ENCODE results near the gene SUPT4H1. TPM values are rescaled to one million over a fixed set of nuclear protein-coding genes. Genes with fewer than 3 reads are reported as not detected.

Gene SUPT4H1
- total and polyA plus RNA-seq, 2 donors (not counting 1 experiment from before 2014, with no cell fraction given) = 30.2 to 60.1 TPM

DNA sequence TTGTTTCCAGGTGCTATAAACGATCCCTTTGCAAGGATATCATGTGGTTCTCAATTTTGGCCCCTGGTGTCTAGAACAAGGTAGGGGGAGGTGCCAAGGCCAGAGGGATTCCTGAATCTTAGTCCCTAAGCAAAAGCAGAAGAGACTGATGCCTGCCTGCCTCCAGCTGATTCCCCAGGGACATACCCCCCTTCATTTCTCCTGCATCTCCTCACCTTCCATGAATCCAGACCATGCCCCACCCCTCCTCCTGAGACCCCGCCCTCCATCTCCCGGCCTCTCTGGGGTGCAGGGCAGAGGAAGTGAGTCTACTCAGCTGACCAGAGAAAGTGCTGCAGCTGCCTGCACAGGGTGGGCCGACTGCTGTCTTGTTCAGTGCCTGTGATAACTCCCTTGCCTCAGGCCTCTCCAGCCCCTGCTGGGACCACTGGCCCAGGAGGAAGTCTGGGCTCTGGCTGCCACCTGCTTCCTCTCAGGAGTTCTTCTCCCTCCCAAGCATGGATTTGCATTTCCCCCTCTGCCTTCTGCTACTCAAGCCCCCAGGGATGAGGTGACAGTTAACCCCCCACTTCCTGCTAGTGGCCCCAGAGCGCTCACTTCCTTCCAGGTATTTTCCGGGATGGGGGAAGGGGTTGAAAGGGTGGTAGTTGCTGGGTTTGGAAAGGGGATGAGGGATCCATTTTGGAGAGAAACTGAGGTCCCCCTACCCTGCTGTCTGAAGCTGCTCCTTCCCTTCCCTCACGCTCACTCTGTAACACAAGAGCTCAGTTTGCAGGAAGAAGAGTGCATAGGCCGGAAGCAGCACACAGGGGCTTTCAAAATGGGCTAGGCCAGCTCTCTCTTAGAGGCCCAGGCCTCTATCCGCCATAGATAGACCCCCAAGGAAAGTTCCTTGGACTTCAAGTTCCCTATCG lies 12.9 kb downstream of the SUPT4H1 start:
- WGBS (ENCODE audit: insufficient coverage) = 0% methylated on average over 5 of the region's 10 CpGs
- peak overlapping the region; percentile 92 for H3K4me2 ChIP-seq (replicated peaks; ENCODE audit: low read depth, low read length, poor library complexity, severe bottlenecking)
- no peaks in the 10 kb centered on the region for H4K20me1 ChIP-seq (ENCODE audit: control insufficient read depth, insufficient read depth, low read length, poor library complexity, severe bottlenecking)
- H3K9me3 ChIP-seq (ENCODE audit: control extremely low read depth in 1 of 3, control insufficient read depth in 2 of 3, insufficient read depth in 1 of 3, low read length in 2 of 3) = no peaks in the 10 kb centered on the region
- H3K4me3 ChIP-seq (ENCODE audit: control extremely low read depth in 1 of 5, extremely low read depth in 1 of 5, insufficient read depth in 1 of 5, low read depth in 2 of 5, low read length in 4 of 5) = peak overlapping the region; percentile 75 to 100 (median 99)
- DNase-seq = peak; percentile 79
- peak overlapping the region; percentile 61 for H2AFZ ChIP-seq (ENCODE audit: insufficient read depth, low read depth, low read length, poor library complexity, severe bottlenecking)
- ChIA-PET POLR2A (interaction anchor here (0.6 to 19.3 kb wide), 7 partner anchors 3 to 1010 kb away, joined by 3 to 663 read pairs (median 18); partner anchors contain the start of genes HSF5, RNF43, SUPT4H1 and TSPOAP1), CTCF (interaction anchor here (0.6 to 13.7 kb wide), 7 partner anchors 7 to 149 kb away, joined by 3 to 587 read pairs (median 9); partner anchors contain the start of genes HSF5, RNF43, SUPT4H1 and TSPOAP1)
- peaks cover 90 to 100% of the 10 kb centered on the region in 2 donors for H3K4me1 ChIP-seq (ENCODE audit: control insufficient read depth in 2 of 2, insufficient read depth in 2 of 2, low read length in 2 of 2)
- peak overlapping the region; percentile 99 for H3K9ac ChIP-seq (ENCODE audit: low read length)
- Mint-ChIP-seq H3K27ac (peak overlapping the region; percentile 98), H3K4me1 (peaks cover 93% of the 10 kb centered on the region), H3K27me3 (no peaks in the 10 kb centered on the region), H3K4me3 (peak overlapping the region; percentile 91), H3K9me3 (ENCODE audit: insufficient read depth) (no peaks in the 10 kb centered on the region)
- H3K27me3 ChIP-seq (replicated peaks in 1 of 4; ENCODE audit: control extremely low read depth in 1 of 4, control insufficient read depth in 3 of 4, insufficient read depth in 4 of 4, low read length in 3 of 4) = no peaks in the 10 kb centered on the region
- H3K79me2 ChIP-seq (ENCODE audit: control insufficient read depth, insufficient read depth, low read length) = peaks cover 94% of the 10 kb centered on the region
- intact Hi-C loops (cut with micrococcal nuclease) = loop anchor here (1.0 kb wide), 1 partner anchor 10 kb away; no protein-coding TSS in a partner anchor
- peak; percentile 18 for ATAC-seq (ENCODE audit: low read depth)
- H3K36me3 ChIP-seq (replicated peaks in 1 of 2; ENCODE audit: control extremely low read depth in 1 of 2, control insufficient read depth in 1 of 2, extremely low read depth in 1 of 2, insufficient read depth in 2 of 2, low read length in 1 of 2) = no peaks in the 10 kb centered on the region
- TF ChIP-seq CTCF (IDR thresholded peaks at IDR 0.05) (no peak), EZH2 (IDR thresholded peaks at IDR 0.05; ENCODE audit: borderline replicate concordance, insufficient read depth, low read depth, low read length, poor library complexity, severe bottlenecking) (no peak)
- peak overlapping the region; percentile 99 to 100 for H3K27ac ChIP-seq (ENCODE audit: low read length in 2 of 2)
